H9 (cell line): ENCODE data around the gene TMEM116. TPM values are rescaled to one million over a fixed set of nuclear protein-coding genes. Genes with fewer than 3 reads are reported as not detected.
A peak's percentile ranks its signal among the peaks of the same experiment; 100 is the strongest.

Experiments used
- DNase-seq: peaks from one replicate; pipeline ENCODE4 v3.0.0-alpha.2; 2017
- H2AFZ ChIP-seq: one replicate; pipeline ENCODE4 v1.6.1; 2013; ENCODE audit warnings: mild to moderate bottlenecking, low read length, control low read depth, moderate library complexity
- H2AK5ac ChIP-seq: 2 replicates; pipeline ENCODE4 v1.6.1; 2013; ENCODE audit warnings: low read length, control low read depth, mixed read lengths; ENCODE audit not compliant: insufficient read length
- H2BK120ac ChIP-seq: one replicate; pipeline ENCODE4 v1.6.1; 2013; ENCODE audit warnings: low read depth, mild to moderate bottlenecking, low read length, control low read depth, inconsistent platforms; ENCODE audit not compliant: poor library complexity, severe bottlenecking
- H2BK12ac ChIP-seq: 2 replicates; pipeline ENCODE4 v1.6.1; 2013; ENCODE audit warnings: low read length, control low read depth, mixed read lengths, low read depth; ENCODE audit not compliant: insufficient read length
- H2BK15ac ChIP-seq: 2 replicates; pipeline ENCODE4 v1.6.1; 2013; ENCODE audit warnings: low read depth, low read length, control low read depth
- H2BK20ac ChIP-seq: one replicate; pipeline ENCODE4 v1.6.1; 2013; ENCODE audit warnings: low read depth, mild to moderate bottlenecking, low read length, control low read depth, inconsistent platforms; ENCODE audit not compliant: poor library complexity, severe bottlenecking
- H2BK5ac ChIP-seq: 2 replicates; pipeline ENCODE4 v1.6.1; 2013; ENCODE audit warnings: low read length, control low read depth, mixed read lengths; ENCODE audit not compliant: insufficient read length
- H3K14ac ChIP-seq: 2 replicates; pipeline ENCODE4 v1.6.1; 2013; ENCODE audit warnings: low read length, control low read depth; ENCODE audit not compliant: insufficient read depth
- H3K18ac ChIP-seq: 2 replicates; pipeline ENCODE4 v1.6.1; 2013; ENCODE audit warnings: low read depth, mild to moderate bottlenecking, mixed read lengths, low read length, control low read depth; ENCODE audit not compliant: insufficient read length
- H3K23ac ChIP-seq: 2 replicates; pipeline ENCODE4 v1.6.1; 2013; ENCODE audit warnings: low read length, control low read depth, mixed read lengths, low read depth; ENCODE audit not compliant: insufficient read length
- H3K23me2 ChIP-seq: 2 replicates; pipeline ENCODE4 v1.6.1; 2013; ENCODE audit warnings: low read depth, mild to moderate bottlenecking, mixed read lengths, low read length, control low read depth; ENCODE audit not compliant: insufficient read length, poor library complexity, severe bottlenecking
- H3K27ac ChIP-seq: 2 replicates; pipeline ENCODE4 v1.5.1; 2013; ENCODE audit warnings: low read length, control low read depth, mixed read lengths, low read depth; ENCODE audit not compliant: insufficient read length
- H3K27me3 ChIP-seq: 2 replicates; pipeline ENCODE4 v1.6.1; 2013; ENCODE audit warnings: low read length, control low read depth, inconsistent platforms; ENCODE audit not compliant: insufficient read depth
- H3K4ac ChIP-seq: 2 replicates; pipeline ENCODE4 v1.6.1; 2013; ENCODE audit warnings: low read depth, mild to moderate bottlenecking, control low read depth, inconsistent platforms, low read length, moderate library complexity
- H3K4me1 ChIP-seq: 2 replicates; pipeline ENCODE4 v1.6.1; 2013; ENCODE audit warnings: low read length, control low read depth, inconsistent platforms; ENCODE audit not compliant: insufficient read depth
- H3K4me2 ChIP-seq: 2 replicates; pipeline ENCODE4 v1.6.1; 2013; ENCODE audit warnings: low read length, control low read depth, mixed read lengths; ENCODE audit not compliant: insufficient read length, insufficient read depth
- H3K56ac ChIP-seq: 2 replicates; pipeline ENCODE4 v1.6.1; 2013; ENCODE audit warnings: low read depth, mild to moderate bottlenecking, mixed read lengths, low read length, control low read depth; ENCODE audit not compliant: insufficient read length
- H3K79me1 ChIP-seq: 2 replicates; pipeline ENCODE4 v1.6.1; 2013; ENCODE audit warnings: low read depth, mild to moderate bottlenecking, moderate library complexity, low read length, control low read depth, inconsistent platforms; ENCODE audit not compliant: insufficient read depth, poor library complexity, severe bottlenecking
- H3K79me2 ChIP-seq: 2 replicates; pipeline ENCODE4 v1.6.1; 2013; ENCODE audit warnings: low read length, control low read depth, inconsistent platforms; ENCODE audit not compliant: insufficient read depth
- H3K9ac ChIP-seq: 2 replicates; pipeline ENCODE4 v1.6.1; 2013; ENCODE audit warnings: low read length, control low read depth, mixed read lengths; ENCODE audit not compliant: insufficient read length; ENCODE audit errors: extremely low read depth
- H3K9me3 ChIP-seq: one replicate; pipeline ENCODE4 v1.6.1; 2013; ENCODE audit warnings: low read depth, low read length, inconsistent platforms; ENCODE audit not compliant: control insufficient read depth
- H3T11ph ChIP-seq: one replicate; pipeline ENCODE4 v1.6.1; 2013; ENCODE audit warnings: mild to moderate bottlenecking, low read length, control low read depth, inconsistent platforms
- H4K20me1 ChIP-seq: one replicate; pipeline ENCODE4 v1.6.1; 2013; ENCODE audit not compliant: control insufficient read depth, insufficient read length, insufficient read depth
- H4K5ac ChIP-seq: 2 replicates; pipeline ENCODE4 v1.6.1; 2013; ENCODE audit warnings: low read depth, mild to moderate bottlenecking, mixed read lengths, low read length, control low read depth; ENCODE audit not compliant: insufficient read length
- H4K8ac ChIP-seq: replicated peaks from 2 replicates; pipeline ENCODE4 v1.6.1; 2013; ENCODE audit warnings: low read length, control low read depth, mixed read lengths, low read depth; ENCODE audit not compliant: insufficient read length
- H4K91ac ChIP-seq: 2 replicates; pipeline ENCODE4 v1.6.1; 2013; ENCODE audit warnings: low read depth, mild to moderate bottlenecking, moderate library complexity, mixed read lengths, low read length, control low read depth; ENCODE audit not compliant: insufficient read length
- H3K27ac Mint-ChIP-seq, 3 experiments: 2 replicates in 2 of 3; 3 replicates in 1 of 3; pipeline ENCODE4 v1.8.0; 2020 to 2021; ENCODE audit warnings: mixed read lengths in 3 of 3, mild to moderate bottlenecking in 1 of 3, moderate library complexity in 1 of 3
- H3K27me3 Mint-ChIP-seq: 2 replicates; pipeline ENCODE4 v1.8.0; 2021; ENCODE audit warnings: low read depth, mild to moderate bottlenecking, moderate library complexity, mixed read lengths
- H3K36me3 Mint-ChIP-seq, 3 experiments: 2 replicates in 2 of 3; 3 replicates in 1 of 3; pipeline ENCODE4 v1.8.0; 2020 to 2021; ENCODE audit warnings: low read depth in 3 of 3, mixed read lengths in 3 of 3; ENCODE audit not compliant: insufficient read depth in 1 of 3
- H3K4me1 Mint-ChIP-seq, 2 experiments: 2 replicates each; pipeline ENCODE4 v1.8.0; 2020; ENCODE audit warnings: mixed read lengths in 2 of 2
- H3K4me3 Mint-ChIP-seq, 2 experiments: 2 replicates in 1 of 2; 3 replicates in 1 of 2; pipeline ENCODE4 v1.8.0; 2020 to 2021; ENCODE audit warnings: mild to moderate bottlenecking in 2 of 2, mixed read lengths in 2 of 2, moderate library complexity in 1 of 2
- H3K9me3 Mint-ChIP-seq, 2 experiments: 2 replicates in 1 of 2; 3 replicates in 1 of 2; pipeline ENCODE4 v1.8.0; 2020; ENCODE audit warnings: mild to moderate bottlenecking in 2 of 2, mixed read lengths in 2 of 2, moderate library complexity in 1 of 2
- WGBS: extraction: QIAGEN DNeasy Blood & Tissue Kit; methylation state at CpG from one replicate; pipeline ENCODE4 v1.1.7; 2013; ENCODE audit warnings: missing lambda C conversion rate, low lambda C conversion rate, mixed read lengths; ENCODE audit not compliant: insufficient read length; ENCODE audit errors: extremely low coverage; 5-methylcytosine and 5-hydroxymethylcytosine counted together
- total RNA-seq: library from RNA; stranded (reverse); gene quantifications from 2 replicates; pipeline ENCODE4 v1.2.1, GENCODE V29; 2021
- TF ChIP-seq, protein P1 (sequence below): fragments of 200-600 bp; sonication (generic); conservative IDR thresholded peaks from 3 replicates; pipeline ENCODE4 v1.8.0; 2021; ENCODE audit warnings: antibody characterized with exemption, mild to moderate bottlenecking

The TMEM116 gene
- total RNA-seq, 1 experiment from 2014 or later, result 10.8 TPM

GRCh38 chr12:111894556-111894955 is 118.4 kb downstream of the TMEM116 start:
- Histone ChIP-seq H2AK5ac (no peak overlapping the region), H3K14ac (no peak overlapping the region), H3K79me1 (no peaks in the 10 kb centered on the region), H2BK120ac (no peak overlapping the region), H3K27me3 (no peaks in the 10 kb centered on the region), H3K23me2 (no peaks in the 10 kb centered on the region), H3K4ac (no peak overlapping the region), H3K4me2 (no peak overlapping the region), H4K91ac (no peak overlapping the region), H2BK12ac (no peak overlapping the region), H3K23ac (no peak overlapping the region), H2AFZ (no peak overlapping the region), H3K18ac (no peak overlapping the region), H4K20me1 (no peaks in the 10 kb centered on the region), H3K9me3 (no peaks in the 10 kb centered on the region), H3K4me1 (no peaks in the 10 kb centered on the region), H3K79me2 (no peaks in the 10 kb centered on the region), H3K56ac (no peak overlapping the region), H3K9ac (no peak overlapping the region), H2BK20ac (no peak overlapping the region), H3T11ph (no peak overlapping the region), H4K5ac (no peak overlapping the region), H4K8ac (no peak overlapping the region), H3K27ac (no peak overlapping the region), H2BK5ac (no peak overlapping the region), H2BK15ac (no peak overlapping the region)
- peaks cover 42 to 80% (median 75%) of the 10 kb centered on the region in 3 experiments for H3K36me3 Mint-ChIP-seq
- H3K4me1 Mint-ChIP-seq, result no peaks in the 10 kb centered on the region
- no CpG with 5 or more reads among the region's 5 CpGs for WGBS
- peaks cover 0 to 3% of the 10 kb centered on the region in 2 experiments; a peak in 2 of 5 replicates for H3K9me3 Mint-ChIP-seq
- H3K4me3 Mint-ChIP-seq, result no peak overlapping the region
- TF ChIP-seq, protein P1, sequence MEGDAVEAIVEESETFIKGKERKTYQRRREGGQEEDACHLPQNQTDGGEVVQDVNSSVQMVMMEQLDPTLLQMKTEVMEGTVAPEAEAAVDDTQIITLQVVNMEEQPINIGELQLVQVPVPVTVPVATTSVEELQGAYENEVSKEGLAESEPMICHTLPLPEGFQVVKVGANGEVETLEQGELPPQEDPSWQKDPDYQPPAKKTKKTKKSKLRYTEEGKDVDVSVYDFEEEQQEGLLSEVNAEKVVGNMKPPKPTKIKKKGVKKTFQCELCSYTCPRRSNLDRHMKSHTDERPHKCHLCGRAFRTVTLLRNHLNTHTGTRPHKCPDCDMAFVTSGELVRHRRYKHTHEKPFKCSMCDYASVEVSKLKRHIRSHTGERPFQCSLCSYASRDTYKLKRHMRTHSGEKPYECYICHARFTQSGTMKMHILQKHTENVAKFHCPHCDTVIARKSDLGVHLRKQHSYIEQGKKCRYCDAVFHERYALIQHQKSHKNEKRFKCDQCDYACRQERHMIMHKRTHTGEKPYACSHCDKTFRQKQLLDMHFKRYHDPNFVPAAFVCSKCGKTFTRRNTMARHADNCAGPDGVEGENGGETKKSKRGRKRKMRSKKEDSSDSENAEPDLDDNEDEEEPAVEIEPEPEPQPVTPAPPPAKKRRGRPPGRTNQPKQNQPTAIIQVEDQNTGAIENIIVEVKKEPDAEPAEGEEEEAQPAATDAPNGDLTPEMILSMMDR, result no peak
- H3K27me3 Mint-ChIP-seq, result no peaks in the 10 kb centered on the region
- DNase-seq, result no peak
- H3K27ac Mint-ChIP-seq, result peak overlapping the region in 1 of 3 experiments; percentile 45; a peak in 2 of 7 replicates
